ENCODE measurements around the gene PRORP.
"Not testable (repeated sequence)": the region's sequence is repeated elsewhere in the genome, so short reads cannot be mapped to it uniquely, and the experiment has no call there.

PRORP gene

DNA sequence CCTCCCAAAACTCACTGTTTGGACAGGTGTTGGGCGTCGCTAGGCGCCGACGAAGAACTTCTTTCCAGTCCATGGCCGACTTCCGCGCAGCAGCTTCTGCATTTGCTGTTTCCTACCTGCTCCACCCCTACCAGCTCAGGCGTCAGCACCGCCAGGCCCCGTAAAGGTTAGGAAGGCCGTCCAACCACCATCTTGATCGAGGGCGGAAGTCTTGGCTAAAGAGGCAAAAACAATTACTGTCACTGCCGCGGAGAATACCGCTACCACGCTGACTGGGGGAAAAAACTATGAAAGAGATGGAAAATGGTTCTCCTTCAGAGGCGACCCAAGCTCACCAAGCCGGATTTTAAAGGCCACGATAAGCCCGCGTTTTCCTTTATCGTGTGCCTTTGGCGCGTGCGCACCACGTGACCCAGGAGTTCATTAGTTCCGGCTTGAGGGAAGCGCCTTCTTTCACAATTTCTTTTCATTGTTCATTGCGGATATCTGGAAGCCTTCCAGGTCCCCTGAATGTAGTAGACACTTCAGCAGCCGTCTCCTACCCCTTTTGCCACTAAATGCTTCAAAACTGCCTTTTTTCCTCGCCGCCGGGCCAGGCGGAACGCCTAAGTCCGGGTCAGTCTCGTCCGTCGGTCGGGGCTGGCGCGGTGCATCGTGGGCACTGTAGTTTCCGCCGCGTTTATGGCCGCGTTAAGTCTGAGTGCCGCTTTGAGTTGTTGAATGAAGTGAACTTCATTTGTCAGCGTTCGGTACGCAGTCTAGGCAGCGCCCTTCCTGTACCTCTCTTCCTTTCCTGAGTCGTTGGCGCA, at the start of gene PRORP, which contains the start of gene PPP2R3C:
PRORP (plus strand) TSS at position 666 of the 809 bp plus-strand sequence. CDS start 694 bp downstream, outside the sequence.
PPP2R3C (minus strand) TSS at position 104 of the 809 bp plus-strand sequence; CDS start at position 73, 31 bp downstream.
- peak; percentile 81 for DNase-seq

DNA sequence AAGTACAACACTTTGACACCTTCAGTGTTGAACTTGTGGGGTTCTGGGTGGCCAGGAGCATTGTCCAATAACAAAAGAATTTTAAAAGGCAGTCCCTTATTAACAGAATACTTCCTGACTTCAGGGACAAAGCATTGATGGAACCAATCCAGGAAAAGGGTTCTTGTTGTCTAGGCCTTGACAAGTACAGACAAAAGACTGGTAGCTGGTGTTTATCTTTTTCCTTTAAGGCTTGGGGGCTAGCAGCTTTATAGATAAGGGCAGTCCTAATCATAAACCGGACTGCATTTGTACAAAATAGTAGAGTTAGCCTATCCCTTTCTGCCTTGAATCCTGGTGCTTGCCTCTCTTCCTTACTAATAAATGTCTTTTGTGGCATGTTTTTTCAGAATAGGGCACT, 48.9 kb upstream of the PRORP start:
- no peak for DNase-seq

DNA sequence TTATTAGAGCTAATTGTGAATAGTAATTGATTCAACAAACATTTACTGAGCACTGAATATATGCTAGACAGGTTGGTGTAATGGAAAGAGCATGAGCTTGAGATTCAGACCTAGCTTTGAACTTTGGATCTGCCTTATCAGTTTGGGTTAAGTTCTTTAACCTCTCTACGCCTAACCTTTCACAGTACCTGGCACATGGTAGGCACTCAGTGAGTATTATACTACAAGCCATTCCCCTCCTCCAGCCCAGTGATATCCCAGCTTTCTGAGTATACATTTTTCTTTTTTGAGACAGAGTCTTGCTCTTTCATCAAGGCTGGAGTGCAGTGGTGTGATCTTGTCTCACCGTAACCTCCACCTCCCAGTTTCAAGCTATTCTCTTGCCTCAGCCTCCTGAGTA, 44.3 kb upstream of the PRORP start:
- no peak for DNase-seq

DNA sequence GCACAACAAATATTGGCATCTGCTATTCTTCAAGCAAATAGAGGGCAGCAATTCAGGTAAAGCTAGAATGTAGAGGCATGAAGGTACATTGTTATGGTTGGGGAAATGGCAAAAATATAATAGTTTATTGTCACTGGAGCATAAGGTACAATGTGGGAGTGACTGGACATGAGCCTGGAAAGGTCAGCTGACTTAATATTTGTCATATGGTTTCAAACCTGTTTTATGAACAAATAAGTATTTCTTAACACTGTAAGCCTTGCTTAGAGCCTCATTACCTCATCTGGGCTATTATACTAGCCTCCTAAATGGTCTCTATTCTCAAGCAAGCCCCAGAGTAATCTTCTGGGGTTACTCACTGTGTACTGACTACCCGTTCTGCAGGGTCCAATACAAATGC, 42.6 kb upstream of the PRORP start:
- DNase-seq = no peak

DNA sequence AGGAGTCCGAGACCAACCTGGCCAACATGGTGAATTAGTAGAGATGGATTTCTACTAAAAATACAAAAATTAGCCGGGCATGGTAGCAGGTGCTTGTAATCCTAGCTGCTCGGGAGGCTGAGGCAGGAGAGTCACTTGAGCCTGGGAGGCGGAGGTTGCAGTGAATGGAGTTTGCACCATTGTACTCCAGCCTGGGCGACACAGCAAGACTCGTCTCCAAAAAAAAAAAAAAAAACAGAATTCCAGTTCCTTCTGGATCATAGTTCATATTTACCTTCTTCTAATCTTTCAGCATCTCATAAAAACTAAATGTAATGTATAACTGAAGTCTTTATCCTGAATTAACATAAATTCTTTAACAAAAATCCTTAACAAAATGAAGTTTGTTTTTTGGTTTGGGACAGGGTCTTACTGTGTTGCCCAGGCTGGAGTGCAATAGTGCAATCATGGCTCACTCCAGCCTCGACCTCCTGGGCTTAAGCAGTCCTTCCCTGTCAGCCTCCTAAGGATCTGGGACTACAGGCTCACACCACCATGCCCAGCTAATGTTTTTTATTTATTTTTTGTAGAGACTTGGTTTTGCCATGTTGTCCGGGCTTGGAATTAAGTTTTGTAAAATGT, 38.7 kb upstream of the PRORP start:
- DNase-seq = no peak

DNA sequence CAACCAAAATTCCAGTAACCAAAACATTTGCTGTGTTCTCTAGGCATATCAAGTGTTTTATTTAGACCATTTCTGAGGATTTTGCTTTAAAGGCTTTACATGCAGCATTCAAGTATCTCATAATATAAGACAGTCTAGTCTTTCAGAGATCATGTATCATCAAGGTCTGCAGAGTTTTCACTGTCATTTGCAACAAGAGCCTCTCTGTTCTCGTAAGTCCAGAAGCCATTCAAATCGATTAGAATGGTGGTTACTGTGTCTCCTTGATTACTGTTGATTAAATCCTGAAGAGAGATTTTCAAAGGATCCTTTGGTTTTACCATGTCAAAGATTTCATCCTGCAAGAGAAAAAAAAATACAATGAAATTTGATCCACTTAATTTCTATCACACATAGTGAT, 36.9 kb upstream of the PRORP start:
- DNase-seq = no peak

DNA sequence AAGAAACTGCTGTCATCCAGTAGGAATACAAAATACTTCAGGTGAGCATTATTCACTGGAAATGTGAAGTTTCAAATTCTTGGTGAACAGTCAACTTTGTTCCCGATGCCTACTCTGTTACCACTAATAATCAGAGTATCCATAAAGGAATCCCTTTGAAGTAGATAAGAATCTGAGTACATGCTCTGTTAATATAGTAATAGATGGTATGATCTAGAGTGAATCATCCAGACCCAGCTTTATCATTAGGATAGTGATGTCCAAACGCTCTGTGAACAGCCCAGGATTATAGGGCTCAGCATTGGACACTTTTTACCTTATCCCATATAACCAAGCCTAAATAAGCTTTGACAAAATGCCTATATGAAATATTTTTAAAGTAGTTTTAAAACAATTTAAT, 33.8 kb upstream of the PRORP start:
- no peak for DNase-seq

DNA sequence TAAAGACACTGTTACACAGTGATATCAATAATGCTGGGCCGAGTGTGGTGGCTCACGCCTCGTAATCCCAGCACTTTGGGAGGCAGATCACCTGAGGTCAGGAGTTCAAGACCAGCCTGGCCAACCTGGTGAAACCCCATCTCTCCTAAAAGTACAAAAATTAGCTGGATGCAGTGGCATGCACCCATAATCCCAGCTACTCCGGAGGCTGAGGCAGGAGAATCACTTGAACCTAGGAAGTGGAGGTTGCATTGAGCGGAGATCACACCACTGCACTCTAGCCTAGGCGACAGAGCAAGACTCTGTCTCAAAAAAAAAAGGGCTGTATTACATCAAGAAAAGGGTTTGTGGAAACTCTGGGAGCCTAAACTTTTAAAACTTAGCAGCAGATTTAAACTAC, 27.7 kb upstream of the PRORP start:
- DNase-seq = not testable (repeated sequence)

DNA sequence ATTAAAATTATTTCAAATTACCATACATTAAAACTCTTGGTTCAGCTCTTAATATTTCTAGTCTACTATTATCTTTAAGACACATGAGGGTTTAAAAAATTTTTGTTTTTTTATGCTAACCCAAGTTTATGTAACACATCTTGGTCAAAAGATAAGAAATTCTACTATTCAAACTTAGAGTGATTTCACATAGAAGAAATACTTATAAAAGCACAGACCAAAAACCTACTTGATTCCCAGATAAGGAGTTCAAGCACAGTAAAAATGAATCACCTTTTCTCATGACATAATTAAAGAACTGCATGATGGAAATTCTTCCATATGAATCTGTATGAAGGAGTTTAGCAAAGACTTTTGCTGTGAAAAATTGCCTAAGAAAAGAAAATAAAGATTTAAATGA, 14.5 kb upstream of the PRORP start:
- DNase-seq = no peak

DNA sequence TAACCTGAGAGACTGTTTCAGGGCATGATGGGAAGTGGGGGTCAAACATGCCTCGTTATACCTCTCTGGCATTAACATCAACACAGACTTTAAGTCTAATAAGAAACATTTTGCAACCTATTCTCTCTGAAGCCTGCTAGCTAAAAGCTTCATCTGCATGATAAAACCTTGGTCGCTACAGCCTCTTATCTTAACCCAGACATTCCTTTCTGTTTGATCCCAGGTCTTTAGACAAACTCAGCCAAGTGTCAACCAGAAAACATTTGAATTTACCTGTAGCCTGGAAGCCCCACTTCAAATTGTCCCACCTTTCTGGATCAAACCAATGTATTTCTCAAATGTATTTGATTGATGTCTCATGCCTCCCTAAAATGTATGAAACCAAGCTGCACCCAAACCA, 9.7 kb upstream of the PRORP start:
- DNase-seq = no peak

DNA sequence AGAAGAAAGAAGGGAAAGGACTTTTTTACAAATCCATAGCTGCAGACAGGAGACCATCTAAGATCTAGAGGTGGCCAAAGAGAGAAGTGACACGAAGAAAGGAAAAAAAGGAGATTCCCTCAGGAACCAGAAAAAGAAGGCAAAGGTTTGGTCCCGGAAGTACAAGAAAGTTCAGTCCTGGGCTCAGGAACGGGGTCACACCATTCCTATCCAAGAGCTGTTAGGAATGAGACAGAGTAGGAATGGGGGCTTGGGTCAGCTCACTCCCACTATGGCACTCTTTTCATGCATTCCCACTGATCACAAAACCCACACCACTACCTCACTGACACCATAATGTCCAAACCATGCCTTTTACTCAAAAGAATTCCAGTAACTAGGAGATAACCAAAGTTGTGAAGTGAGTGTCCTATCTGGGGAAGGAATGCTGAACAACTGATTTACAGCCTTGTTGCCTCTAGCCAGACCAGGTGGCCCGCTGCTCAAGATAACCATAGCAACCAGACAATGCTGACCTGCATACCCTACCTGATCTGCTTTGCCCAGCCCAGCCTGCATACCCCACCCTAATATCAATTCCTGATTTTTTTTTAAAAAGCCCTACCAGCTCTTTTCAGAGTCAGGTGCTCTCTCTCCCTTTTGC, 8.9 kb upstream of the PRORP start:
- no peak for DNase-seq

DNA sequence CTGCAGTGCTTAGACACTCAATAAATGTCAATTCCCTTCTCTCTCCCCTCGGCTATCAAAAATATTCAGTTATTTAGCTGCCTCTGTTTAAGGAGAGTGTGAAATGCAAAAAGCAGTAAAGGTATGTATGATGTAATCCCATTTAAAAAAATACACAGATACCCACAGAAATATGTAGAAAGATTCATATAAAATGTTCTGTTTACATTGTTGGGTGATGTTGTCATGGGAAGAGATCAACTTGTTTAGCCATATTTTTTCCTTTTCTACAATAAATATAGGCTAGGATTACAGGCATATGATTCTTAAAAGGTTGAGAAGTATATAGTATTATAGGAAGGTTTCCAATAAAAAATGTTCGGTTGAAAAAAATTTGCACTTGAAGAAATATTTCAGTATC, 8.3 kb upstream of the PRORP start:
- no peak for DNase-seq

DNA sequence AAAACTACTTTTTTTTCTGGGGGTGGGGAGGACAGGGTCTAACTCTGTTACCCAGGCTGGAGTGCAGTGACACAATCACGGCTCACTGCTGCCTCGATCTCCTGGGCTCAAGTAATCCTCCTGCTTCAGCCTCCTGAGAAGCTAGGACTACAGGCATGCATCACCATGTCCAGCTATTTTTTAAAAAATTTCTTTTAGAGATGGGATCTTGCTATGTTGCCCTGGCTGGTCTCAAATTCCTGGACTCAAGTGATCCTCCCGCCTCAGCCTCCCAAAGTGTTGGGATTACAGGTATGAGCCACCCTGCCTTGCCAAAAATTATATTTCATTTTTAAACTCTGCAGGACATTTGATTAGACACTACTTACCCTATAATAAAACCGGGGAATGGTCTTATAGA, 6.1 kb upstream of the PRORP start:
- DNase-seq = no peak

DNA sequence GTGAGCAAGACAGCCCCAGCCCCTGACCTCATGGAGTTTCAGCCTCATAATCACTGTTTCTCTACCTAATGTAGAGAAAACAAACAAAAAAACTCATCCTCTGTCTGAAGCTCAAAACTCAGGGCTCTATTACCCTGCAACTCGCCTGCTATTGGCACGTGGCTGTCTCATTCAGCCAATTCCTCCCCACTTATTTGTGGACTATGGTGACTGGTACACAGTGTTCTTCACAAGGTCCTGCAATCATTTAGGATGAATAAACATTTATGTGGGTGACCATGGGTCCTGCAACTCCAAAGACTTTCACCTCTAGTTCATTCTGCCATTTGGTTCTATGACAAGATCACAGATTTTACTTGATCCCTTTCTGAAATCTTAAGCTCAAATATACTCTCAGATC, 5.2 kb upstream of the PRORP start:
- DNase-seq = no peak

DNA sequence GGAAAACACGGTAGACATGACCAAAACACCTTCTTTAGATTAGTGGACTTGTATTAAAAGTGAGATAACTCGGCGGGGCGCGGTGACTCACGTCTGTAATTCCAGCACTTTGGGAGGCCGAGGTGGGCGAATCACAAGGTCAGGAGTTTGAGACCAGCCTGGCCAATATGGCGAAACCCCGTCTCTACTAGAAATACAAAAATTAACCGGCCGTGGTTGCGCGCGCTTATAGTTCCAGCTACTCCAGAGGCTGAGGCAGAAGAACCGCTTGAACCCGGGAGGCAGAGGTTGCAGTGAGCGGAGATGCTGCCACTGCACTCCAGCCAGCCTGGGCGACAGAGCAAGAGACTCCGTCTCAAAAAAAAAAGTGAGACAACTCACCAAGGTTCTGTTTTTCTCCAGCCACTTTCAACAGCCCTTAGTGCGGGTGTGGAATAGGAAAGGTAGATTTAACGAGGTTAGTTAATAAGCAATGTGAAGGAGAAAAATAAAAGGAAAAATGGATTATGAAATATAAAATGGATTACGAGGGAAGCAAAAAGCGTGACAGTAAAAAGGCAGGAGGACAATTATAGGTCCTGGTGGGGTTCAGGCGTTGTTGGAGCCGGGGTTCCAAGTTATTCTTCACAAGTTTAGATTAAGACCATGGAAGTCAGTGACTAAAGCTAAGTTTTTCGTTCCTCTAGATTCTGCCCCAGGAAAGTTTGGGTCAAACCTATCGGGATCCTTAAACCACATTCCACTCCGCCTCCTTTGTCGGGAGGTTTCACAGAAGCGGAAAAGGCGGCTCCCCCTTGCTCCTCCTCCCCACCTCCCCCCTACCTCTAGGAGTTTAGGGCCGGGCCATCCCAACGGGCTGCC, 1.1 kb upstream of the PRORP start:
- no peak for DNase-seq

DNA sequence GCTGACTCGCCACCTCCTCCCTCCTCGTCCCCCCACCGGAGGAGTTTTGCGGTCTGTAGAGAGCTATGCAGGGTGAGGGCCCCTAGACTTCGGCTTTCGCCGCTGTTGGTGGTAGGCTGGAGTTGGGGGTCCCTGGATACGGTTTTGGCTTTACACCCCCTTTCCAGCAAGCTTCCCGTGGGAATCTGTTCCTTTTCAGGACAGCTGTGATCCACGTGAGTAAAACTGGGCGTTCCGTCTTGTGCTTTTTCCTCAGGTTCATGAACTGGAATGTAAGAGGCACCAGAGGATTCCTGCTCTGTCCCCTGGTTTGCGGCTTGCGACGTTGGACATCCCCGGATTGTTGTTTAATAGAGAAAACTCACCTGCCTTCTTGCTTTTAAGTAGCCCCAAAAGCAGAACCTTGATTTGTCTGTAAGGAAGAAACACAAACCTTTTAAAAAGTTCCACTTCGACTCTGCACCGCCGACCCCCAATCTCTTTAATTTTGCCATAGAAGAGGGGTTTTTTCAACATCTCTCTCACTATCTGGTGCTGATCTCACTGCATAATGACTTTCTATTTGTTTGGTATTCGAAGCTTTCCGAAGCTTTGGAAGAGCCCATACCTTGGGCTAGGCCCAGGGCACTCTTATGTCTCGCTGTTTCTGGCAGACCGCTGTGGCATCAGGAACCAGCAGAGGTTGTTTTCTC, 490 bp downstream of the PRORP start:
- DNase-seq = no peak

DNA sequence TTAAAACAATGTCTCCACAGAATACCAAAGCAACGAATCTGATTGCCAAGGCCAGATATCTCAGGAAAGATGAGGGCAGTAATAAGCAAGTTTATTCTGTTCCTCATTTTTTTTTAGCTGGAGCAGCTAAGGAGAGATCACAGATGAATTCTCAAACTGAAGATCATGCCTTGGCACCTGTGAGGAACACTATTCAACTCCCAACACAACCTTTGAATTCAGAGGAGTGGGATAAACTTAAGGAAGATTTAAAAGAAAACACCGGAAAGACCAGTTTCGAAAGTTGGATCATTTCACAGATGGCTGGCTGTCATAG, 994 bp downstream of the PRORP start:
- no peak for DNase-seq

DNA sequence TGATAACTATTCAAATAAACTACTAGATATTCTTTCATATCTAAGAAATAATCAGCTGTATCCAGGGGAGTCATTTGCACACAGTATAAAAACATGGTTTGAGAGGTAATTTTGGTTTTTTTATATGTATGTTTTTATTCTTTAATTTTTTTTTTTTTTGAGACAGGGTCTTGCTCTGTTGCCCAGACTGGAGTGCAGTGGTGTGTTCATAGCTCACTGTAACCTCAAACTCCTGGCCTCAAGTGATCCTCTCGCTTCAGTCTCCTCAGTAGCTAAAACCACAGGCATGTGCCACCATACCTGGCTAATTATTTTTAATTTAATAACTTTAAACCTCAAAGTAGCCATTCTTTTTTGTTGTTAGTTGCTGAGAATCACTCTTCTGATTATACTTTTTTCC, 1.8 kb downstream of the PRORP start:
- DNase-seq = no peak

DNA sequence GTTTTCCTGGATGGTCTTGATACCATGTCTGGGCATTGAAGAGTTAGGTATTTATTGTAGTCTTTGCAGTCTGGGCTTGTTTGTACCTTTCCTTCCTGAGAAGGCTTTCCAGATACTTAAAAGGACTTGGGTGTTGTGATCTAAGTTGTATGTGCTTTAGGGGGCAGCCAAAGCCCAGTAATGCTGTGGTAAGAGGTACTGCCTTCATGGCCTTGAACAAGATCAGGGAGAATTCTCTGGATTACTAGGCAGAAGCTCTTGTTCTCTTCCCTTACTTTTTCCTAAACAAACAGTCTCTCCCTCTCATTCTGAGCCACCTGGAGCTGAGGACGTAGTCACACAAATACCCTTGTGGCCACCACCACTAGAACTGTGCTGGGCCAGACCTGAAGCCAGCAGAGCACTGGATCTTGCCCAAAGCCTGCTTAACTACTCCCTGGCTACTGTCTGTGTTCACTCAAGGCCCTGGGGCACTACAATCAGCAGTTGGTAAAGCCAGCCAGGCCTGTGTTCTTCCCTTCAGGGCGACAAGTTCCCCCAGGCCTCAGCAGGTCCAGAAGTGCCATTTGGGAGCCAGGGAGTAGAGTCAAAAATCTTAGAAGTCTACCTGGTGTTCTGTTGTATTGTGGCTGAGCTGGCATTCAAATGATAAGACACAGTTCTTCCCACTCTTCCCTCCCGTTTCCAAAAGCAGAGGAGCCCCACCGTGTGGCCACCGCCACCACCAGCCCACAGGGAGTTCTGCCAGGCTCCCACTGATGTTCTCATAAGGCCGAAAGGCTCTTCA, 11.4 kb downstream of the PRORP start:
- no peak for DNase-seq

DNA sequence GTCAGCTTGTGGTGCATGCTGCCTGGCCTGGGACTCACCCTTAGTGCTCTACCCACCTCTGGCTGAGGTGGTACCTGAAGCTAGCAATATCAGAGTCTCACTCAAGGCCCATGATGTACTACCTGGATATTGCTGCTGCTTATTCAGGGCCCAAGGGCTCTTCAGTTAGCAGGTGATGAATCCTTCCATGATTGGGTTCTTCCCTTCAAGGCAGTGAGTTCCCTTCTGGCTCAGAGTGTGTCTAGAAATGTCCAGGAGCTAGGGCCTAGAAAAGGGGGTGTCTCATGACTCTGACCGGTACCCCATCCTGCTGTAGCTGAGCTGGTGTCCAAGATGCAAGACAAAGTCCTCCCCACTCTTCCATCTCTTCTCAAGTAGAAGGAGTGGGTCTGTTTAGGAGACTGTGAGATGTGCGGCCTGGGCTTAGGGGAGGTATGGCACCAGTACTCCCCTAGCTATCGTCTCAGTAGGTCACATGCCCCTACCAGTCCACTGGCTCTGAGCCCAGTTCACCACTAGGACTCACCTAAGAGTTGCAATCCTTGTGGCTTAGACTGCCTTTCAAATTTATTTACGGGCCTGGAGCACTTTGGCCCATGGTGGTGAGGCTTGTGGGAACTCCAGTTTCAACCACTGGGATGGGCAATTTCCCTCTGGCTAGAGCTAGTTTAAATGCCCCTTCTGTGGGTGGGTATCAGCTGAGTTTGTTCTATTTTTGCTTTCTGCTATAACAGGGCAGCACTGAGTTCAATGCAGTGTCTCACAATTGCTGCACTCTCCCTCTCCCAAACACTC, 12.2 kb downstream of the PRORP start:
- no peak for DNase-seq

DNA sequence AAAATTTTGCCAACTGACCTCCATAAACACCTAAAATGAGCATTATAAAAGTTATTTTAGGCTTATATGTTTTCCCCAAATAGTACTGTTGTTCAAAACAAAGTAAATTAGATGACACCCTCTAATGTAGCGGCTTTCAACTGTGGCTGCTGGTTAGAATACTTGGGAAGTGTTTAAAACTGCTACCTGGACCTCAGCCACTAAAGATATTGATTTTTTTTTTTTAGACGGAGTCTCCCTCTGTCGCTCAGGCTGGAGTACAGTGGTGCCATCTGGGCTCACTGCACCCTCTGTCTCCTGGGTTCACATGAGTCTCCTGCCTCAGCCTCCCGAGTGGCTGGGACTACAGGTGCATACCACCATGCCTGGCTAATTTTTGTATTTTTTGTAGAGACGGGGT, 16.2 kb downstream of the PRORP start:
- no peak for DNase-seq
